Dermis lymphatic vessel endothelial cell (primary cell): ENCODE results near the gene ACRV1. TPM values are rescaled to one million over a fixed set of nuclear protein-coding genes. Genes with fewer than 3 reads are reported as not detected.

Experiments used
- total RNA-seq: library from RNA; depleted of rRNA; stranded (reverse); fragments of >200 nt; gene quantifications from 2 replicates; pipeline ENCODE4 v1.2.1, GENCODE V29; 2014

ACRV1 gene
- not detected in 2 replicates for total RNA-seq

DNA sequence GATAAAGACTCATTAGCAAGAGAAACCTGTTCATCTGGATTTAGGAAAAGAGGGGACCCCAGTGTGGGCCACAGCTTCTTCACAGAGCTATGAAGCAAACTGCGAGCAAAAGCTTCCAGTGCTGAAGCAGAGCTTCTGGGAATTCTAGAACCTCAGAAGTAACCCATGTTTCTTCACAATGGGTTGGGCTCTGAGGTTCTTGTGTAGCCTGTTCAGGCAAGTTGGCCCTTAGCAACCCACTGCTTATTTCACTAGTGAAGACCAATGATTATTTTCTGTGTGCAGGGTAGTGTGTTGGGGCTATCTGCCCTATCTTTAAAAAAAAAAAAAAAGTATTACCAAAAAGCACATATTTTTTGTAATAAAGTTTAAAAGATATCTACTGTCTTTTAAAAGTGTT, at the start of gene ACRV1:
ACRV1 (minus strand) TSS at position 101 of the 400 bp plus-strand sequence; CDS start at position 34, 67 bp downstream.

GRCh38 chr11:125624756-125625213, 55.9 kb downstream of the ACRV1 start, which contains the start of gene CHEK1:
Gene CHEK1, plus strand, starts transcription at chr11:125625163. Its CDS starts 1,606 bp downstream, at chr11:125626769.

Other genes with a start within 250 kb of the ACRV1 start
- 30.3 and 34.8 TPM in 2 replicates for gene FEZ1, start 184.6 kb downstream of the ACRV1 start, total RNA-seq
- gene EI24, start 111.4 kb downstream of the ACRV1 start, total RNA-seq: 96.1 and 122 TPM in 2 replicates
- 171 and 207 TPM in 2 replicates for gene STT3A, start 88.0 kb downstream of the ACRV1 start, total RNA-seq
- gene CHEK1, start 55.7 kb downstream of the ACRV1 start, total RNA-seq: 9.1 and 11.1 TPM in 2 replicates
- gene PATE1, start 65.4 kb upstream of the ACRV1 start, total RNA-seq: not detected in 2 replicates
- gene PATE2, start 98.0 kb upstream of the ACRV1 start, total RNA-seq: 0.22 TPM in 1 of 2 replicates, not detected in the other
- gene PATE3, start 107.3 kb upstream of the ACRV1 start, total RNA-seq: not detected in 2 replicates
- not detected in 2 replicates for gene PATE4, start 152.5 kb upstream of the ACRV1 start, total RNA-seq
- 6.9 and 7.4 TPM in 2 replicates for gene HYLS1, start 206.8 kb upstream of the ACRV1 start, total RNA-seq
- gene PUS3, start 222.4 kb upstream of the ACRV1 start, total RNA-seq: 7.4 and 13.1 TPM in 2 replicates
- 0.11 TPM in 1 of 2 replicates, not detected in the other for gene DDX25, start 223.7 kb upstream of the ACRV1 start, total RNA-seq